Hippocampal formation (tissue), 2 donors: Measurements from ENCODE around the gene PRKD3.

ENCODE experiments used
- DNase-seq, 2 donors: peaks; one replicate each; lab custom pipeline; 2025; lab: John Stamatoyannopoulos, UW

Gene PRKD3

DNA sequence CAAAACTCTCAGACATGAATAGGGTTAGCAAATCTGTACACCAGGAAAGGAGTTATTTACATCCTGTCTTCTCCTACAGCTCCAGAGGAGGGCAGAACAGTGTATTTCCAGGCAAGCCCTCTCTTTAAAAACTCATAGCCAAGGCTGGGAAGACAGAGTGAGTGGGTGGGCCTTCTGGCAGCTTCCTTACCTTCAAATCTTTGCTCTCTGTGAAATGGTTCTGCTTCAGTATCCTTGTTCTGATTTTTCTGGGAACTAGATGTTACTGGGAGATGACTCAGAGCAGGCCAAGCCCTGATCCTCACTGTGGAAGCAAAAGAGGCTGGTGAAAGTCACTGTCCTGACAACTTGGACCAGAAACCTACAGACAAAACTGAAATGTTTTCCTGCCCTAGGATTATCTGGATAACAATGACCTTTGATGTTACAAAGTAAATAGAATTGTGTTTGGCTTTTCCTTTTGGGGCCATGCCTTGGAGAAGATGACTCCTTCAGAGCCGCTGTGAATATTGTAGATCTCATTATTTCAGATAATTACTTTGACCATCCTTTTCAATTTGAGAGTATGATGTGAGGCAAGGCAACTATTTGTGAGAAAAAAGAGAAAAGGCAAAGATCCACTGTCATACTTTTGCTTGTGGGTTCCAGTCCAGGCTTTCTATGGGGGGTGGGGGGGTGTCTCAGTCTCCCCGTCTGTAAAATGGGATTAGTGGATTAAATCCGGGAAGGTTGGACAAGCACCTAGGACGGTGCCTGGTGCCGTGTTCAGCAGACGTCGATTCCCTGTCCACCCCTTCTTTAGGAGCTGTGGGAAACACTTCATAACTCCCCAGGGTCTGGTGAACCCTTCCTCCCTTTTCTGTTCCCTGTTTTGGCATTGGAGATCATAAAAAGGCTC lies 19.2 kb upstream of the PRKD3 start:
- peak in 1 of 2 donors; percentile 50 for DNase-seq

GRCh38 chr2:37342591-37343220 lies 18.1 kb upstream of the PRKD3 start:
- no peak for DNase-seq

DNA sequence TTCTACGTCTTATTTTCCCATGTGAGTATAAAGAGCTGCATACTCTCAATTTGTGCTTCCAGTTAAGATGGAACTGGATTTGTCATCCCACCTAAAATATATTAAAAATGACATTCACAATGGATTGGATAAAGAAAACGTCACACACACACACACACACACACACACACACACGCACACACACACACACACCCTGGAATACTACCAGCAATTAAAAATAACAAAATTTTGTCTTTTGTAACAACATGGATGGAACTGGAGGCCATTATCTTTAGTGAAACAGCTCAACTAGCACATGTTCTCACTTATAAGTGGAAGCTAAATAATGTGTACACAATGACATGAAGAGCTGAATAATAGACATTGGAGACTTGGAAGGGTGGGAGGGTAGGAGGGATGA lies 16.0 kb upstream of the PRKD3 start:
- DNase-seq: no peak

GRCh38 chr2:37338933-37339332 lies 14.3 kb upstream of the PRKD3 start:
- DNase-seq: no peak

DNA sequence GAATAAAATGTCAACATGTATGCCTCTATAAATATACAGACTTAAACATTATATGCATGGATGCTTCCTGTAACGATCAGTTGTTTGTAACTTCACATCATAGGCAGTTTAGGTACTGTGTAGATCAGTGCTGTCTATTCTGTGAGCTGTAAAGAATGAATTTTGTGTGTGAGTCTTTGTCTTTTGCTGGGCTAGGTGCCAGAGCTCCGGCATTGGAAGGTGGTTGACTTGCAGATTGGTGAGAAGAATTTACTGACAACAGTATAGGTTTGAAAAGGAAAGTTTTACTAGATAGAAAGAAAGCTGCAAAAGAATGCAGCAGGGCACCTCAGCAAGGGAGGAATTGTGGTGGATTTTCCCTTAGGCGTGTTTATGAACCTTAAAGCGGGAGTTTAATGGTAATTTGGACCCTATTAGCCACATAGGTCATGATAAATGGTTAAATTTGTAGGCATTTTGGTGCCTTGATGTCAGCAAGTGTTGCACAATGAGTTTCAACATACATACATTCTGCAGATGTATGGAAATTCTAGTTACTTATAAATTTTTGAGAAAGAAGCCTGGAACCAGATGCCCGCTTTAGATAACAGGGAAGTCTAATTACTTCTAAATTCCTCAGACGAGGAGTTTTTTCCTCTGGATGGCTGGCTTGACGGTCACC lies 13.1 kb upstream of the PRKD3 start:
- DNase-seq: no peak

- no peak for DNase-seq
These were observed 11.0 kb upstream of the PRKD3 start for GRCh38 chr2:37335604-37336003.

GRCh38 chr2:37333256-37333655 lies 8.6 kb upstream of the PRKD3 start:
- no peak for DNase-seq

GRCh38 chr2:37332560-37332959 lies 7.9 kb upstream of the PRKD3 start:
- no peak for DNase-seq

DNA sequence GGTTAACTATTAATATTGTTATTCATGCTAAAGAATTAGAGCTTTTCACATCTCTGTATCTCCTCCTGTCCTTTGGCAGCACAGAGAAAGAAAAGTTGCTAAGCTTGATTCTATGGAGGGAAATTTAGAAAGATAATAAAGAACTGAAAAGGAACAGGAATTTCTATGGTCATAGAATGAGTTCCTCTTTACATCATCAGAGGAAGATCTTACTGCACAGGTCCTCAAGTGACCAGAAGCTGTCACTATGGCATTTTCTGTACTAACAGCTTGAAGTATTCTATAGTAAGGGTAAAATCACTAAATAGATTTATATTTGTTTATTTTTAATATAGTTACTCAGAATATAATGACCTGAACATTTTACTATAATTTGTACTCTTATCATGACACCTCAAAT lies 6.0 kb upstream of the PRKD3 start:
- no peak for DNase-seq

DNA sequence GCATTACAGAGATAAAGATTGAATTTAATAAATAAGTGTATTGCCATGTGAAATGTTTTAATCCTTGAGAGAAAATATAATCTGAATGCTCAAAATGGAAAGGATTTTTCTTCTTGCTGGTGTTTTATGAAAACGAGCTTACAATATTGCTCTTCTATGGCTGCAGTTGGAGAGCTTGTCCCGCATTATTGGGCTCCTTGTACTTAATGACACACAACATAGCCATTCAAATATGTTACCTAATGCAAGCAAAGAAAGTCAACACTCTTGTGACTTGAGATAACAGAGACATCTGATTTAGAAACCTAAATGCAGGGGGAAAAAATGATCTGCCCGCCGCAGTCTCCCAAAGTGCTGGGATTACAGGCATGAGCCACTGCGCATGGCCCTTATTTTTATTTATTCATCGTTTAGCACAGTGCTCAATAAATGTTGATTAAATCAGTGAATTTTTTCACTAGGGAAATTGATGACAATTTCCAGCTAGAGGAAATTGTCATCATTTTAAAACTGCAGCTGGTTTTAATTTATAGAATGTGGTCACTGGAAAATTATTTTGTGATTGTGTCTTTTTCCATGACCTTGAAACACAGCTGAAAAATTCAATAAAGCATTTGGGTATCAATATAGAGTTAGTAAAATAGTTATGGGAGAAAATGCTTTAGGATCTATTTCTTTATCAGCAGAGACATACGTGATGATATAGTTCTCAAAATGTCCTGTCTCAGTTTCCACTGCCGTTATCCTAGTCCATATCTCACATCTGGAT lies 2.4 kb upstream of the PRKD3 start:
- DNase-seq: no peak

GRCh38 chr2:37326285-37326684 lies 1.7 kb upstream of the PRKD3 start:
- DNase-seq: peak in 1 of 2 donors; percentile 55

GRCh38 chr2:37325625-37326071 lies 1.0 kb upstream of the PRKD3 start:
- no peak for DNase-seq

GRCh38 chr2:37324536-37324785 lies 172 bp downstream of the PRKD3 start:
- DNase-seq: peak in 1 of 2 donors; percentile 66

- no peak for DNase-seq
These were observed 675 bp downstream of the PRKD3 start for GRCh38 chr2:37323781-37324535.

GRCh38 chr2:37323176-37323780 lies 1.4 kb downstream of the PRKD3 start:
- DNase-seq: no peak

DNA sequence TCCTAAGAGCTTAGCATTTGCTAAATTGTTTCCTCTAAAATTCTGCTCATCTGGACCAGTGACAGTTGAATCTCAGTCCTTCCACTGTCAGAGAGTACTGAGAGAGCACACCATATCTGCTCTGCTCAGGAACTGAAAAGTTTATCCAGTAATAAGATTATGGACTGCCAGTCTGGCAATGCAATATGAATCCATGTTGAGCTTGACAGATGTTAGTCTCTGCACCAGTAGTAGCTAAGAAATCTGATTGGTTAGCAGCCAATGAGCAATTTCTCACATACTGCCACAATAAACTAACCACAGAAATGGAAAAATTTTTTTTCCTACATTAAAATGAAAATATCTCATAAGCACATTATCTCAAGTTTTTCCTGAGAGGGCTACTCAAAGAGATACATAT lies 2.3 kb downstream of the PRKD3 start:
- no peak for DNase-seq

GRCh38 chr2:37321029-37321682 lies 3.5 kb downstream of the PRKD3 start:
- no peak for DNase-seq

DNA sequence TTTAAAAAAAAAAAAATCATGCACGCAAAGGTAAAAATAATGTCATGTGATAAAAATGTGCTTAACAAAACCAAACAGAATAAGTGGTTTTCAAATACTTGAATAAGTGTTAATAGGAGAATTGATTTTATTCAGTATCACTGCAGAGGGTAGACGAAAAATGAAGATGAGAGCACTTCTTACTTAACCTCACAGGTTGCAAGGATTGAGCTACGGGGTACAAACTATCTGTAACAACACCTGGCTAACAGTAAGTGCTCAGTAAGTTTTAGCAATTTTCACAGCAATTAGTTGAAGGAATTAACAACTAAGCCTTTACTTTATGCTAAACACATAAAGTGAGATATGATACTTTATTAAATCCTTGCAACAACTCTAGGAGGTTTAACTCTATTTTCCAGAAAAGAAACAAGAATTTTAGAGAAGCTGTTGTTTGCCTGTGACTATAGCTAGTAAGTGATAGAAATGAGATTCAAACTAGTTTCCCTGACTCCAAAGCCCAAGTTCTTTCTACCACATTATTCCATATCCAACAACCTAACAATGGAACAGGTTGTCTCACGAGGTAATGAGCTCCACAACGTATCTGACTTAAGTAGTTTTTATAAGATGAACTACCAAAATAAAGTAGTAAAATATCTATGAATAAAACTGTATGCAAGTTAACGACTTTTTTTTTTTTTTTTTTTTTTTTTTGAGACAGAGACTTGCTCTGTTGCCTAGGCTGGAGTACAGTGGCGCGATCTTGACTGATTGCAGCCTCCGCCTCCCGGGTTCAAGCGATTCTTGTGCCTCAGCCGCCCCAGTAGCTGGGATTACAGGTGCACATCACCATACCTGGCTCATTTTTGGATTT lies 4.7 kb downstream of the PRKD3 start:
- DNase-seq: no peak

DNA sequence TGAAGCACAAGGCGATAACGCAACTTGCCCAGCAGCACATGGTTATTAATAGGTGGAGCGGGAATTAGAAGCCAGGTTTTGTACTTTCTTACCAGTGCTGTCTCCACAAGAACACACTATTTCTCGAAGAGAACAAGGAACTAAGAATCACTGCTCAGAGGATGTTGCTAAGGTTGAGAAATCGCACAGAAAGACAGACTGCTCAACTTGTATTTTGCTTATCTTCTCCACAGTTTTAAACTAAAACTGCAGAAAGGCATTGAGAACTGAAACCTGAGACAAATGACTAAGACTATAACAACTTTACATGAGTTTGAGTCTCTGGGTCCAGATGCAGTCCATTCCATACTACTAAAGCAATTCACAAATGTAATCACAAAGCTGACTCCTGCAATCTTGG lies 6.2 kb downstream of the PRKD3 start:
- DNase-seq: no peak

DNA sequence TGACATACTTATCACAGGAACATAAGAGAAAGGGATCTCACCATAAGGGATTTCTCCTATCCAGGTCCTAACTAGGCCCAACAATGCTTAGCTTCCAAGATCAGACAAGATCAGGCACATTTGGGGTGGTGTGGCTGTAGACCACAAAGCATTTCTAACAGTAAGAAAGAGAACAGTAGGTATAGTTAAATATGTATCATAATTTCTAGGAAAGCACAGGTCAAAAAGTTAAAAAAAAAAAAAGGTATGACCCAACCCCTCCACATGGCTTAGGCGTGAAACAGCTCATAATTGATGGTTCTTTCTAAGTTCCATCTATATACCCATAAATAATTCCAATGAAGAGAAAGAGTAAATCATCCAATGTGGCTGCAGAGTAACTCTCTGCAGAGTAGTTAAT lies 6.9 kb downstream of the PRKD3 start:
- DNase-seq: no peak
